Central memory CD8-positive, alpha-beta T cell (primary cell): Measurements from ENCODE around the gene FNBP1.
"Not testable (repeated sequence)": the region's sequence is repeated elsewhere in the genome, so short reads cannot be mapped to it uniquely, and the experiment has no call there.

Experiments used
- ATAC-seq: fragments of 150-1000 bp; cut with Tn5 transposase; replicated peaks from 2 replicates; pipeline ENCODE4 v1.10.0; 2022; ENCODE audit warnings: mild to moderate bottlenecking, moderate FRiP score, moderate number of reproducible peaks; ENCODE audit not compliant: poor library complexity, severe bottlenecking; ENCODE audit errors: extremely low read depth
- DNase-seq, 2 donors: peaks; one replicate each; pipeline ENCODE4 v3.0.0; 2021; ENCODE audit warnings: low spot score in 2 of 2
- H3K27ac Mint-ChIP-seq: one replicate; pipeline ENCODE4 v1.8.0; 2022; ENCODE audit warnings: low read depth, mild to moderate bottlenecking, moderate library complexity, mixed read lengths
- H3K27me3 Mint-ChIP-seq: one replicate; pipeline ENCODE4 v1.8.0; 2022; ENCODE audit warnings: mixed read lengths
- H3K36me3 Mint-ChIP-seq: one replicate; pipeline ENCODE4 v1.8.0; 2022; ENCODE audit warnings: mild to moderate bottlenecking, moderate library complexity, mixed read lengths; ENCODE audit not compliant: insufficient read depth
- H3K4me1 Mint-ChIP-seq: one replicate; pipeline ENCODE4 v1.8.0; 2022; ENCODE audit warnings: mixed read lengths
- H3K4me3 Mint-ChIP-seq: one replicate; pipeline ENCODE4 v1.8.0; 2022; ENCODE audit warnings: mild to moderate bottlenecking, moderate library complexity, mixed read lengths
- H3K9me3 Mint-ChIP-seq: one replicate; pipeline ENCODE4 v1.8.0; 2022; ENCODE audit warnings: mixed read lengths

Gene FNBP1

GRCh38 chr9:129890718-129891299 is 152.2 kb downstream of the FNBP1 start:
- Mint-ChIP-seq H3K4me3 (peak overlapping the region; percentile 93), H3K27ac (peak overlapping the region; percentile 99), H3K36me3 (peaks cover 78% of the 10 kb centered on the region), H3K4me1 (peaks cover 83% of the 10 kb centered on the region)
- not testable (repeated sequence) for DNase-seq, ATAC-seq, H3K27me3 Mint-ChIP-seq, H3K9me3 Mint-ChIP-seq

- ATAC-seq (no peak), DNase-seq (no peak)
- peak overlapping the region; percentile 99 for H3K27ac Mint-ChIP-seq
- no peaks in the 10 kb centered on the region for H3K27me3 Mint-ChIP-seq
- no peaks in the 10 kb centered on the region for H3K9me3 Mint-ChIP-seq
- peaks cover 87% of the 10 kb centered on the region for H3K4me1 Mint-ChIP-seq
- peaks cover 79% of the 10 kb centered on the region for H3K36me3 Mint-ChIP-seq
- peak overlapping the region; percentile 93 for H3K4me3 Mint-ChIP-seq
Observed at GRCh38 chr9:129889941-129890717, 152.9 kb downstream of the FNBP1 start.

DNA sequence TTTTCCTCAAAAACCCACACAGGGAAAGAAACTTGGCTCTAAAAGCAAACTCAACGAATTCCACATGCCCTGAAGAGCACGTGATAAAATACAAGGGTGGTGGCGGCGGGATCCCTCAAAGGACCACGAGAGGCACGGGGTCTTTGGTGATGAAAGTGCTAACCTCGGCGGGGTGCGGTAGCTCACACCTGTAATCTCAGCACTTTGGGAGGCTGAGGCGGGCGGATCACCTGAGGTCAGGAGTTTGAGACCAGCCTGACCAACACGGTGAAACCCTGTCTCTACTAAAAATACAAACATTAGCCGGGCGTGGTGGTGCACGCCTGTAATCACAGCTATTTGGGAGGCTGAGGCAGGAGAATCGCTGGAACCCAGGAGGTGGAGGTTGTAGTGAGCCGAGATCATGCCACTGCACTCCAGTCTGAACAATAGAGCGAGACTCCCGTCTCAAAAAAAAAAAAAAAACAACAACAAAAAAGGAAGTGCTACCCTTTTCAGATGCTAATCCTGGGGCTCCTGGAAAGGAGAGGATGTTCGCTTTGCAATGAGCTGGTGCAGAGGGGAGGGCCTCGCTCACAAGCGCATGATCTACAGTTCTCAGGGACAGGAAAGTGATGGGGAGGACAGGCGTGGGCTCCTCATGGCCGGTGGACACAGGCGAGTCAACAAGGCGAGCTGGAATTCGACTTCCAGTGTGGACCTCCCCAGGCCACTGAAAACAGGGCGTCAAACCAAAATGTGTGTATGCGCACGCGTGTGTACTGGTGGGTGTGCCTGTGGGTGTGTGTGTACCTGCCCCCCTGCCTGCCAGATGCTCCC is 153.7 kb downstream of the FNBP1 start:
- Mint-ChIP-seq H3K27me3 (no peaks in the 10 kb centered on the region), H3K4me3 (peak overlapping the region; percentile 93), H3K27ac (peak overlapping the region; percentile 99), H3K9me3 (no peaks in the 10 kb centered on the region), H3K4me1 (peaks cover 87% of the 10 kb centered on the region), H3K36me3 (peaks cover 77% of the 10 kb centered on the region)
- no peak for ATAC-seq
- peak in 1 of 2 donors; percentile 46 for DNase-seq

GRCh38 chr9:129888293-129889121 is 154.5 kb downstream of the FNBP1 start:
- Mint-ChIP-seq H3K27me3 (no peaks in the 10 kb centered on the region), H3K27ac (peak overlapping the region; percentile 99), H3K4me3 (peak overlapping the region; percentile 93), H3K36me3 (peaks cover 73% of the 10 kb centered on the region), H3K4me1 (peaks cover 89% of the 10 kb centered on the region), H3K9me3 (no peaks in the 10 kb centered on the region)
- DNase-seq (peak; percentile 82 to 95), ATAC-seq (peak; percentile 57)

GRCh38 chr9:129887334-129888292 is 155.4 kb downstream of the FNBP1 start:
- Mint-ChIP-seq H3K4me3 (peak overlapping the region; percentile 93), H3K27me3 (no peaks in the 10 kb centered on the region), H3K9me3 (no peaks in the 10 kb centered on the region), H3K36me3 (peaks cover 74% of the 10 kb centered on the region), H3K27ac (peak overlapping the region; percentile 99), H3K4me1 (peaks cover 84% of the 10 kb centered on the region)
- ATAC-seq, result peak; percentile 15
- DNase-seq, result peak in 1 of 2 donors; percentile 71

GRCh38 chr9:129886226-129887174 is 156.5 kb downstream of the FNBP1 start:
- peak; percentile 58 to 77 for DNase-seq
- peak overlapping the region; percentile 93 for H3K4me3 Mint-ChIP-seq
- no peaks in the 10 kb centered on the region for H3K9me3 Mint-ChIP-seq
- peaks cover 71% of the 10 kb centered on the region for H3K36me3 Mint-ChIP-seq
- no peaks in the 10 kb centered on the region for H3K27me3 Mint-ChIP-seq
- peak; percentile 13 for ATAC-seq
- peaks cover 73% of the 10 kb centered on the region for H3K4me1 Mint-ChIP-seq
- peak overlapping the region; percentile 99 for H3K27ac Mint-ChIP-seq

GRCh38 chr9:129885670-129886106 is 157.3 kb downstream of the FNBP1 start:
- peaks cover 65% of the 10 kb centered on the region for H3K4me1 Mint-ChIP-seq
- peak; percentile 83 for DNase-seq
- peak overlapping the region; percentile 99 for H3K27ac Mint-ChIP-seq
- H3K36me3 Mint-ChIP-seq, result peaks cover 68% of the 10 kb centered on the region
- no peaks in the 10 kb centered on the region for H3K27me3 Mint-ChIP-seq
- peak; percentile 9 for ATAC-seq
- H3K9me3 Mint-ChIP-seq, result no peaks in the 10 kb centered on the region
- peak overlapping the region; percentile 93 for H3K4me3 Mint-ChIP-seq

DNA sequence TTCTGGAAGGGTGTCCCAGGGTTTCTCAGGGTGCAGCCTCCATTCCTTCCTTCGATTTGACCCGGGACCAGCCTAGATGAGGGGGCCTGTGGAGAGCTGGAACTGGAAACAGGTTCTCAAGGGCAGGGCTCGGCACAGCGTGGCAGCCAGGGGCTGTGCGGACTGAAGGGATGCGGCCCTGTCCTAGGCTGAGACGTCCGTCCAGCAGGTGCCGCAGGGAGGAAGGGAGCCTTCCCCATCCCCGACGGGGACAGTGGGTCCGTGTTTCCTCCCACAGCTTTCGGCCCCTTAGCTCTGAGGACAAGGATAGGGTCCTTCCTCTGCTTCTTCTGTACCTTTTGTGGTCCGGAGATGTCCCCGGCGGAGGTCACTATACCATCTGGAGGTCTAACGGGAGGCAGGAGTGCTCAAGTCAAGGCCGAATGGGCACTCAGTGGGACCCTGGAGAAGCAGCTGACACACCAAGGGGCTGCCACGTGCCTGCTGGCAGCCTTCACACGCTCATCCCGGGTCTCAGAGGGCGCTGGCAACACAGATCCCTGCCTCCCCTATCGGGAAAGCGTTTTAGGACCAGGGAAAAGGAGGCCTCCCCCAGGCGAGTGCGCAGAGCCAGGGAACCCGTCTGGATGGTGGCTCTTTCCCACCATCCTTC is 157.8 kb downstream of the FNBP1 start:
- Mint-ChIP-seq H3K9me3 (no peaks in the 10 kb centered on the region), H3K36me3 (peaks cover 65% of the 10 kb centered on the region), H3K27me3 (no peaks in the 10 kb centered on the region), H3K4me3 (peak overlapping the region; percentile 93), H3K4me1 (peaks cover 60% of the 10 kb centered on the region), H3K27ac (peak overlapping the region; percentile 99)
- no peak for DNase-seq
- ATAC-seq, result no peak

DNA sequence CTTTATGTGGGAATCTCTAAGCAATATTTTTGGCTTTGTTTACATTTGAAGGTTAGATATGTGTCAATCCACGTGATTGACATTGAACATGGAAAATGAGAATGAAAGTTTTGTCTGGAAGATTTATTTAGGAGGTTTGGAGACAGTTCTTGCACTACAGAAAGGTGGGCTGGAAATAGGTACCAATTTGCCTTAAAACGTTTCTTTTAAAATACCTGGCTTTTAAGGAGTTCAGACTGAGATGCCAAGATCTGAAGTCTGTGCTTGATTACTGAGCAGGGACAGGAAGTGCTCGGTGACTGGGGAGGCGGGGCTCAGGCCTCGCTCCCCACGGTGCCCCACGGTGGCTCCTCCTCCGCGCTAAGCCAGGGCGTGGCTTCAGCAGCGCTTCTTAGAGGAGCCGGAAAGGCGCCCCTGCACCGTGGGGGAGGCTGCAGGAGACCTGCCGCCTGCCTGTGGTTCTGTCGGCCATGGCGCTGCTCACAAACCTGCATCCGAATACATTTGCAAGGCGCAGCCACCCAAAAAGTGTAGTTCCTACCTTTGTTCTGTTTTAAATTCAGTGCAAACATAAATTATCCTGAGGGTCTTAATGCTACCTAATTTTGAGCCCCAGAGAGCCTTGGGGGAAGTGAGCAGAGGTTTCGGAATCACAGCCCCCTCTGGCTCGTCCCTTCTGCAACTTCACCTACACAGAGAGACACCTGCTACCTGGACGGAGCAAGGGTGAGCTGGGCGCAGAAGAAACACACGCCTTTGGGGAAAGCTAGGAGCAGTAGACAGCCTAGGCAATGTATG is 158.6 kb downstream of the FNBP1 start:
- H3K36me3 Mint-ChIP-seq, result peaks cover 60% of the 10 kb centered on the region
- DNase-seq (peak; percentile 92 to 93), ATAC-seq (peak; percentile 41)
- H3K27me3 Mint-ChIP-seq, result no peaks in the 10 kb centered on the region
- peaks cover 53% of the 10 kb centered on the region for H3K4me1 Mint-ChIP-seq
- H3K9me3 Mint-ChIP-seq, result no peaks in the 10 kb centered on the region
- peak overlapping the region; percentile 99 for H3K27ac Mint-ChIP-seq
- H3K4me3 Mint-ChIP-seq, result peak overlapping the region; percentile 93
